Measurements from ENCODE around the gene DES. TPM values are rescaled to one million over a fixed set of nuclear protein-coding genes. Genes with fewer than 3 reads are reported as not detected.

The DES gene
- total and polyA plus RNA-seq, 9 of the 15 experiments (the other 6 are each of a cell fraction or from before 2014, with no cell fraction given): 2.5 to 58.9 (median 21.9) TPM

- TF ChIP-seq, protein P1, sequence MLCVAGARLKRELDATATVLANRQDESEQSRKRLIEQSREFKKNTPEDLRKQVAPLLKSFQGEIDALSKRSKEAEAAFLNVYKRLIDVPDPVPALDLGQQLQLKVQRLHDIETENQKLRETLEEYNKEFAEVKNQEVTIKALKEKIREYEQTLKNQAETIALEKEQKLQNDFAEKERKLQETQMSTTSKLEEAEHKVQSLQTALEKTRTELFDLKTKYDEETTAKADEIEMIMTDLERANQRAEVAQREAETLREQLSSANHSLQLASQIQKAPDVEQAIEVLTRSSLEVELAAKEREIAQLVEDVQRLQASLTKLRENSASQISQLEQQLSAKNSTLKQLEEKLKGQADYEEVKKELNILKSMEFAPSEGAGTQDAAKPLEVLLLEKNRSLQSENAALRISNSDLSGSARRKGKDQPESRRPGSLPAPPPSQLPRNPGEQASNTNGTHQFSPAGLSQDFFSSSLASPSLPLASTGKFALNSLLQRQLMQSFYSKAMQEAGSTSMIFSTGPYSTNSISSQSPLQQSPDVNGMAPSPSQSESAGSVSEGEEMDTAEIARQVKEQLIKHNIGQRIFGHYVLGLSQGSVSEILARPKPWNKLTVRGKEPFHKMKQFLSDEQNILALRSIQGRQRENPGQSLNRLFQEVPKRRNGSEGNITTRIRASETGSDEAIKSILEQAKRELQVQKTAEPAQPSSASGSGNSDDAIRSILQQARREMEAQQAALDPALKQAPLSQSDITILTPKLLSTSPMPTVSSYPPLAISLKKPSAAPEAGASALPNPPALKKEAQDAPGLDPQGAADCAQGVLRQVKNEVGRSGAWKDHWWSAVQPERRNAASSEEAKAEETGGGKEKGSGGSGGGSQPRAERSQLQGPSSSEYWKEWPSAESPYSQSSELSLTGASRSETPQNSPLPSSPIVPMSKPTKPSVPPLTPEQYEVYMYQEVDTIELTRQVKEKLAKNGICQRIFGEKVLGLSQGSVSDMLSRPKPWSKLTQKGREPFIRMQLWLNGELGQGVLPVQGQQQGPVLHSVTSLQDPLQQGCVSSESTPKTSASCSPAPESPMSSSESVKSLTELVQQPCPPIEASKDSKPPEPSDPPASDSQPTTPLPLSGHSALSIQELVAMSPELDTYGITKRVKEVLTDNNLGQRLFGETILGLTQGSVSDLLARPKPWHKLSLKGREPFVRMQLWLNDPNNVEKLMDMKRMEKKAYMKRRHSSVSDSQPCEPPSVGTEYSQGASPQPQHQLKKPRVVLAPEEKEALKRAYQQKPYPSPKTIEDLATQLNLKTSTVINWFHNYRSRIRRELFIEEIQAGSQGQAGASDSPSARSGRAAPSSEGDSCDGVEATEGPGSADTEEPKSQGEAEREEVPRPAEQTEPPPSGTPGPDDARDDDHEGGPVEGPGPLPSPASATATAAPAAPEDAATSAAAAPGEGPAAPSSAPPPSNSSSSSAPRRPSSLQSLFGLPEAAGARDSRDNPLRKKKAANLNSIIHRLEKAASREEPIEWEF (CRISPR knock-in tag; IDR thresholded peaks at IDR 0.05): no peak
- TF ChIP-seq, protein P2, sequence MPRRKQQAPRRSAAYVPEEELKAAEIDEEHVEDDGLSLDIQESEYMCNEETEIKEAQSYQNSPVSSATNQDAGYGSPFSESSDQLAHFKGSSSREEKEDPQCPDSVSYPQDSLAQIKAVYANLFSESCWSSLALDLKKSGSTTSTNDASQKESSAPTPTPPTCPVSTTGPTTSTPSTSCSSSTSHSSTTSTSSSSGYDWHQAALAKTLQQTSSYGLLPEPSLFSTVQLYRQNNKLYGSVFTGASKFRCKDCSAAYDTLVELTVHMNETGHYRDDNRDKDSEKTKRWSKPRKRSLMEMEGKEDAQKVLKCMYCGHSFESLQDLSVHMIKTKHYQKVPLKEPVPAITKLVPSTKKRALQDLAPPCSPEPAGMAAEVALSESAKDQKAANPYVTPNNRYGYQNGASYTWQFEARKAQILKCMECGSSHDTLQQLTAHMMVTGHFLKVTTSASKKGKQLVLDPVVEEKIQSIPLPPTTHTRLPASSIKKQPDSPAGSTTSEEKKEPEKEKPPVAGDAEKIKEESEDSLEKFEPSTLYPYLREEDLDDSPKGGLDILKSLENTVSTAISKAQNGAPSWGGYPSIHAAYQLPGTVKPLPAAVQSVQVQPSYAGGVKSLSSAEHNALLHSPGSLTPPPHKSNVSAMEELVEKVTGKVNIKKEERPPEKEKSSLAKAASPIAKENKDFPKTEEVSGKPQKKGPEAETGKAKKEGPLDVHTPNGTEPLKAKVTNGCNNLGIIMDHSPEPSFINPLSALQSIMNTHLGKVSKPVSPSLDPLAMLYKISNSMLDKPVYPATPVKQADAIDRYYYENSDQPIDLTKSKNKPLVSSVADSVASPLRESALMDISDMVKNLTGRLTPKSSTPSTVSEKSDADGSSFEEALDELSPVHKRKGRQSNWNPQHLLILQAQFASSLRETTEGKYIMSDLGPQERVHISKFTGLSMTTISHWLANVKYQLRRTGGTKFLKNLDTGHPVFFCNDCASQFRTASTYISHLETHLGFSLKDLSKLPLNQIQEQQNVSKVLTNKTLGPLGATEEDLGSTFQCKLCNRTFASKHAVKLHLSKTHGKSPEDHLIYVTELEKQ (CRISPR knock-in tag; IDR thresholded peaks at IDR 0.05): no peak
- TF ChIP-seq ZNF512 (tag; IDR thresholded peaks at IDR 0.05): no peak
- TF ChIP-seq, protein P3, sequence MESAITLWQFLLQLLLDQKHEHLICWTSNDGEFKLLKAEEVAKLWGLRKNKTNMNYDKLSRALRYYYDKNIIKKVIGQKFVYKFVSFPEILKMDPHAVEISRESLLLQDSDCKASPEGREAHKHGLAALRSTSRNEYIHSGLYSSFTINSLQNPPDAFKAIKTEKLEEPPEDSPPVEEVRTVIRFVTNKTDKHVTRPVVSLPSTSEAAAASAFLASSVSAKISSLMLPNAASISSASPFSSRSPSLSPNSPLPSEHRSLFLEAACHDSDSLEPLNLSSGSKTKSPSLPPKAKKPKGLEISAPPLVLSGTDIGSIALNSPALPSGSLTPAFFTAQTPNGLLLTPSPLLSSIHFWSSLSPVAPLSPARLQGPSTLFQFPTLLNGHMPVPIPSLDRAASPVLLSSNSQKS (CRISPR knock-in tag; IDR thresholded peaks at IDR 0.05): no peak
- TF ChIP-seq, protein P4, sequence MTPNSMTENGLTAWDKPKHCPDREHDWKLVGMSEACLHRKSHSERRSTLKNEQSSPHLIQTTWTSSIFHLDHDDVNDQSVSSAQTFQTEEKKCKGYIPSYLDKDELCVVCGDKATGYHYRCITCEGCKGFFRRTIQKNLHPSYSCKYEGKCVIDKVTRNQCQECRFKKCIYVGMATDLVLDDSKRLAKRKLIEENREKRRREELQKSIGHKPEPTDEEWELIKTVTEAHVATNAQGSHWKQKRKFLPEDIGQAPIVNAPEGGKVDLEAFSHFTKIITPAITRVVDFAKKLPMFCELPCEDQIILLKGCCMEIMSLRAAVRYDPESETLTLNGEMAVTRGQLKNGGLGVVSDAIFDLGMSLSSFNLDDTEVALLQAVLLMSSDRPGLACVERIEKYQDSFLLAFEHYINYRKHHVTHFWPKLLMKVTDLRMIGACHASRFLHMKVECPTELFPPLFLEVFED (CRISPR knock-in tag; conservative IDR thresholded peaks at IDR 0.05): no peak
- TF ChIP-seq, protein P5, sequence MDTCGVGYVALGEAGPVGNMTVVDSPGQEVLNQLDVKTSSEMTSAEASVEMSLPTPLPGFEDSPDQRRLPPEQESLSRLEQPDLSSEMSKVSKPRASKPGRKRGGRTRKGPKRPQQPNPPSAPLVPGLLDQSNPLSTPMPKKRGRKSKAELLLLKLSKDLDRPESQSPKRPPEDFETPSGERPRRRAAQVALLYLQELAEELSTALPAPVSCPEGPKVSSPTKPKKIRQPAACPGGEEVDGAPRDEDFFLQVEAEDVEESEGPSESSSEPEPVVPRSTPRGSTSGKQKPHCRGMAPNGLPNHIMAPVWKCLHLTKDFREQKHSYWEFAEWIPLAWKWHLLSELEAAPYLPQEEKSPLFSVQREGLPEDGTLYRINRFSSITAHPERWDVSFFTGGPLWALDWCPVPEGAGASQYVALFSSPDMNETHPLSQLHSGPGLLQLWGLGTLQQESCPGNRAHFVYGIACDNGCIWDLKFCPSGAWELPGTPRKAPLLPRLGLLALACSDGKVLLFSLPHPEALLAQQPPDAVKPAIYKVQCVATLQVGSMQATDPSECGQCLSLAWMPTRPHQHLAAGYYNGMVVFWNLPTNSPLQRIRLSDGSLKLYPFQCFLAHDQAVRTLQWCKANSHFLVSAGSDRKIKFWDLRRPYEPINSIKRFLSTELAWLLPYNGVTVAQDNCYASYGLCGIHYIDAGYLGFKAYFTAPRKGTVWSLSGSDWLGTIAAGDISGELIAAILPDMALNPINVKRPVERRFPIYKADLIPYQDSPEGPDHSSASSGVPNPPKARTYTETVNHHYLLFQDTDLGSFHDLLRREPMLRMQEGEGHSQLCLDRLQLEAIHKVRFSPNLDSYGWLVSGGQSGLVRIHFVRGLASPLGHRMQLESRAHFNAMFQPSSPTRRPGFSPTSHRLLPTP (IDR thresholded peaks at IDR 0.05; ENCODE audit: borderline replicate concordance, extremely low read depth, insufficient read length): no peak
- TF ChIP-seq DMBX1 (CRISPR knock-in tag; IDR thresholded peaks at IDR 0.05; ENCODE audit: borderline replicate concordance): no peak
Measured at GRCh38 chr2:219387306-219388120, 30.7 kb upstream of the DES start, which contains the start of gene DNPEP (continued).

Measured in K562 (cell line).